CD14-positive monocyte (primary cell): ENCODE results near the gene BRICD5. TPM values are rescaled to one million over a fixed set of nuclear protein-coding genes. Genes with fewer than 3 reads are reported as not detected.
A peak's percentile ranks its signal among the peaks of the same experiment; 100 is the strongest.

Experiments used
- DNase-seq, 3 donors: peaks; one replicate each; pipeline ENCODE4 v3.0.0-alpha.2; 2011 to 2022
- H2AFZ ChIP-seq: 2 replicates; pipeline ENCODE4 v1.6.0; 2012; ENCODE audit warnings: mild to moderate bottlenecking, low read depth, low read length, inconsistent platforms; ENCODE audit not compliant: insufficient read depth, poor library complexity, severe bottlenecking
- H3K27ac ChIP-seq, 2 donors: 1 replicate in 1 of 2; 2 replicates in 1 of 2; pipeline ENCODE4 v1.5.1; 2012 to 2013; ENCODE audit warnings: low read length in 2 of 2, control low read depth in 1 of 2, inconsistent platforms in 1 of 2, low read depth in 1 of 2, mild to moderate bottlenecking in 1 of 2
- H3K27me3 ChIP-seq, 2 donors: one replicate each; pipeline versions ENCODE4 v1.6.0 to v1.6.1; 2011 to 2013; ENCODE audit warnings: low read length in 2 of 2; ENCODE audit not compliant: control insufficient read depth in 2 of 2, insufficient read depth in 2 of 2
- H3K36me3 ChIP-seq, 2 donors: replicated peaks in 1 of 2; 1 replicate in 1 of 2; 2 replicates in 1 of 2; pipeline versions ENCODE4 v1.5.1 to v1.6.1; 2012 to 2013; ENCODE audit warnings: low read length in 2 of 2, control low read depth in 1 of 2, inconsistent platforms in 1 of 2, mild to moderate bottlenecking in 1 of 2; ENCODE audit not compliant: insufficient read depth in 2 of 2, control insufficient read depth in 1 of 2
- H3K4me1 ChIP-seq, 2 donors: 1 replicate in 1 of 2; 2 replicates in 1 of 2; pipeline versions ENCODE4 v1.5.1 to v1.6.1; 2012 to 2013; ENCODE audit warnings: low read length in 2 of 2, control low read depth in 1 of 2, inconsistent platforms in 1 of 2, mild to moderate bottlenecking in 1 of 2, moderate library complexity in 1 of 2; ENCODE audit not compliant: insufficient read depth in 2 of 2, control insufficient read depth in 1 of 2
- H3K4me2 ChIP-seq: replicated peaks from 2 replicates; pipeline ENCODE3; 2012; ENCODE audit warnings: low read length, moderate library complexity, mild to moderate bottlenecking; ENCODE audit not compliant: poor library complexity, severe bottlenecking; ENCODE audit errors: extremely low read depth
- H3K4me3 ChIP-seq, 3 experiments: fragments of 200-600 bp in 1 of 3; sonication (generic) in 1 of 3; replicated peaks in 1 of 3; 1 replicate in 2 of 3; 2 replicates in 1 of 3; pipeline ENCODE4 v1.5.1; 2011 to 2013; ENCODE audit warnings: low read length in 3 of 3, mild to moderate bottlenecking in 3 of 3, control low read depth in 2 of 3, low read depth in 2 of 3, inconsistent platforms in 1 of 3, moderate library complexity in 1 of 3
- H3K79me2 ChIP-seq: 2 replicates; pipeline ENCODE4 v1.6.0; 2012; ENCODE audit warnings: mild to moderate bottlenecking, control low read depth, inconsistent platforms, low read length, moderate library complexity; ENCODE audit not compliant: insufficient read depth
- H3K9ac ChIP-seq: 2 replicates; pipeline ENCODE4 v1.6.0; 2017; ENCODE audit warnings: low read length, mild to moderate bottlenecking; ENCODE audit not compliant: insufficient read depth, poor library complexity, severe bottlenecking
- H3K9me3 ChIP-seq, 2 donors: replicated peaks in 1 of 2; 1 replicate in 1 of 2; 2 replicates in 1 of 2; pipeline versions ENCODE4 v1.5.1 to v1.6.1; 2012 to 2013; ENCODE audit warnings: low read length in 2 of 2, control low read depth in 1 of 2; ENCODE audit not compliant: control insufficient read depth in 1 of 2, insufficient read depth in 1 of 2
- H4K20me1 ChIP-seq: 2 replicates; pipeline ENCODE4 v1.6.0; 2012; ENCODE audit warnings: mild to moderate bottlenecking, low read length, control low read depth, moderate library complexity; ENCODE audit not compliant: insufficient read depth
- H3K27ac Mint-ChIP-seq, 7 donors: one replicate each; pipeline ENCODE4 v1.8.0; 2020; ENCODE audit warnings: mild to moderate bottlenecking in 7 of 7, mixed read lengths in 7 of 7, moderate library complexity in 6 of 7, inconsistent platforms in 2 of 7
- H3K27me3 Mint-ChIP-seq, 3 donors: one replicate each; pipeline ENCODE4 v1.8.0; 2021 to 2022; ENCODE audit warnings: low read depth in 3 of 3, mild to moderate bottlenecking in 3 of 3, mixed read lengths in 3 of 3, moderate library complexity in 3 of 3, inconsistent platforms in 1 of 3
- H3K36me3 Mint-ChIP-seq, 2 donors: one replicate each; pipeline ENCODE4 v1.8.0; 2020; ENCODE audit warnings: mixed read lengths in 2 of 2, inconsistent platforms in 1 of 2, mild to moderate bottlenecking in 1 of 2
- H3K4me1 Mint-ChIP-seq: one replicate; pipeline ENCODE4 v1.8.0; 2020; ENCODE audit warnings: mild to moderate bottlenecking, mixed read lengths
- H3K4me3 Mint-ChIP-seq, 2 donors: one replicate each; pipeline ENCODE4 v1.8.0; 2020; ENCODE audit warnings: mild to moderate bottlenecking in 2 of 2, mixed read lengths in 2 of 2, moderate library complexity in 1 of 2
- H3K9me3 Mint-ChIP-seq, 7 donors: one replicate each; pipeline ENCODE4 v1.8.0; 2020 to 2022; ENCODE audit warnings: mixed read lengths in 7 of 7, mild to moderate bottlenecking in 6 of 7, moderate library complexity in 6 of 7, inconsistent platforms in 2 of 7
- WGBS: methylation state at CpG from one replicate; pipeline ENCODE4 v1.1.5; 2013; ENCODE audit warnings: missing lambda C conversion rate; ENCODE audit not compliant: insufficient coverage; 5-methylcytosine and 5-hydroxymethylcytosine counted together
- intact Hi-C, 2 donors: fragments of 100-400 bp; cut with micrococcal nuclease; formaldehyde crosslinking; loops; one replicate each; pipeline versions ENCODE4 v1.15.0 to v1.15.1; 2023
- polyA plus RNA-seq, 3 donors: library from polyadenylated mRNA; depleted of rRNA in 1 of 3; unstranded in 2 of 3; stranded (reverse) in 1 of 3; fragments of 300-500 nt in 2 of 3; fragments of >200 nt in 1 of 3; fragmentation: Illumina TruSeq in 2 of 3; gene quantifications; 1 replicate in 2 of 3; 2 replicates in 1 of 3; pipeline ENCODE4 v1.2.3, GENCODE V29; 2012 to 2021
- TF ChIP-seq, protein P1 (sequence below): fragments of 200-600 bp; IDR thresholded peaks from one replicate; pipeline ENCODE4 v1.8.0; 2022; ENCODE audit warnings: antibody characterized with exemption, mild to moderate bottlenecking

The BRICD5 gene
- polyA plus RNA-seq, 3 donors, result 8.8 TPM; not detected in 2

GRCh38 chr16:2167068-2167638 lies 43.5 kb downstream of the BRICD5 start:
- Histone ChIP-seq H2AFZ (no peak overlapping the region), H4K20me1 (peaks cover 33% of the 10 kb centered on the region), H3K27me3 (no peaks in the 10 kb centered on the region), H3K9ac (no peak overlapping the region), H3K4me3 (no peak overlapping the region), H3K9me3 (peaks cover 0 to 7% of the 10 kb centered on the region in 2 donors), H3K27ac (no peak overlapping the region), H3K4me1 (no peaks in the 10 kb centered on the region), H3K4me2 (no peak overlapping the region), H3K36me3 (peaks cover 61 to 73% of the 10 kb centered on the region in 2 donors), H3K79me2 (peaks cover 27% of the 10 kb centered on the region)
- H3K36me3 Mint-ChIP-seq, result peaks cover 19 to 65% of the 10 kb centered on the region in 2 donors
- whole genome bisulfite sequencing, result 96% methylated on average over 18 of the region's 18 CpGs
- peak overlapping the region in 2 of 7 donors; percentile 37 to 58 for H3K27ac Mint-ChIP-seq
- intact Hi-C loops, result no loop called here
- no peak for DNase-seq
- H3K27me3 Mint-ChIP-seq, result peaks cover 0 to 3% (median 0%) of the 10 kb centered on the region in 3 donors
- H3K4me1 Mint-ChIP-seq, result no peaks in the 10 kb centered on the region
- TF ChIP-seq, protein P1, sequence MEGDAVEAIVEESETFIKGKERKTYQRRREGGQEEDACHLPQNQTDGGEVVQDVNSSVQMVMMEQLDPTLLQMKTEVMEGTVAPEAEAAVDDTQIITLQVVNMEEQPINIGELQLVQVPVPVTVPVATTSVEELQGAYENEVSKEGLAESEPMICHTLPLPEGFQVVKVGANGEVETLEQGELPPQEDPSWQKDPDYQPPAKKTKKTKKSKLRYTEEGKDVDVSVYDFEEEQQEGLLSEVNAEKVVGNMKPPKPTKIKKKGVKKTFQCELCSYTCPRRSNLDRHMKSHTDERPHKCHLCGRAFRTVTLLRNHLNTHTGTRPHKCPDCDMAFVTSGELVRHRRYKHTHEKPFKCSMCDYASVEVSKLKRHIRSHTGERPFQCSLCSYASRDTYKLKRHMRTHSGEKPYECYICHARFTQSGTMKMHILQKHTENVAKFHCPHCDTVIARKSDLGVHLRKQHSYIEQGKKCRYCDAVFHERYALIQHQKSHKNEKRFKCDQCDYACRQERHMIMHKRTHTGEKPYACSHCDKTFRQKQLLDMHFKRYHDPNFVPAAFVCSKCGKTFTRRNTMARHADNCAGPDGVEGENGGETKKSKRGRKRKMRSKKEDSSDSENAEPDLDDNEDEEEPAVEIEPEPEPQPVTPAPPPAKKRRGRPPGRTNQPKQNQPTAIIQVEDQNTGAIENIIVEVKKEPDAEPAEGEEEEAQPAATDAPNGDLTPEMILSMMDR, result no peak
- H3K9me3 Mint-ChIP-seq, result peaks cover 0 to 11% (median 4%) of the 10 kb centered on the region in 7 donors
- no peak overlapping the region for H3K4me3 Mint-ChIP-seq

DNA sequence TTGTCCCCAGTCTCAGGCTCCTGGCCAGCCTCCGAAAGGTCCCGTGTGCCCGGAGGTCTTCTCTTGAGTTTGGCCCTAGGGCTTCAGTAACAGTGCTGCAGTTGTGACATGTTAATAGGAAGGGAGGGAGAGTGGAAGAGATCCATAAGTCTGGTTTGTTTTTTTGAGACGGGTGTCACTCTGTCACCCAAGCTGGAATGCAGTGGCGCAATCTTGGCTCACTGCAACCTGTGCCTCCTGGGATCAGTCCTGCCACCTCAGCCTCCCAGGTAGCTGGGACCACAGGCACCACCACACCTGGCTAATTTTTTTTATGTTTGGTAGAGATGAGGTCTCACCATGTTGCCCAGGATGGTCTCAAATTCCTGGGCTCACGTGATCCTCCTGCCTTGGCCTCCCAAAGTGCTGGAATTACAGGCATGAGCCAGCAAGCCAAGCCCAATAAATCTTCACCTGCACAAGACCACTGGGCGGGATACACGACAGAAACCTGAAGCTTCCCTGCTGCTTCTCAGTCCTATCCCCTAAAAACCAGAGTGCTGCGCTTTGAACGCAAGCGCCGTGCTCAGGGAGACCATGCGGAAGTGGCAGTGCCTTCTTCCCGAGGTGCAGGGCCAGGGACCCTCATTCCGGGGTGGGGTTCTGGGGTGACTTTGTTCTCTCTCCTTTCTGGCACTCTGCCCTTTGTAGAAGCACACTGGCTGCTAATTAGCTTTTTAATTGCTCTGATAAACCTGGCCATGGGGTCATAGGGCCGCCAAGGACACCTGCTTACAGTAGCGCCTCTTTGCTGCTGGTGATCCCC lies 44.2 kb downstream of the BRICD5 start:
- H3K36me3 Mint-ChIP-seq, result peaks cover 15 to 59% of the 10 kb centered on the region in 2 donors
- Histone ChIP-seq H3K9me3 (peaks cover 0 to 7% of the 10 kb centered on the region in 2 donors), H3K9ac (no peak overlapping the region), H3K79me2 (peaks cover 34% of the 10 kb centered on the region), H3K4me3 (no peak overlapping the region), H3K36me3 (peaks cover 57 to 66% of the 10 kb centered on the region in 2 donors), H3K27me3 (no peaks in the 10 kb centered on the region), H2AFZ (no peak overlapping the region), H3K4me1 (no peaks in the 10 kb centered on the region), H4K20me1 (peaks cover 40% of the 10 kb centered on the region), H3K4me2 (no peak overlapping the region), H3K27ac (no peak overlapping the region)
- TF ChIP-seq, protein P1, result no peak
- no peak for DNase-seq
- no peaks in the 10 kb centered on the region for H3K4me1 Mint-ChIP-seq
- H3K4me3 Mint-ChIP-seq, result no peak overlapping the region
- WGBS, result 98% methylated on average over 9 of the region's 17 CpGs
- H3K27ac Mint-ChIP-seq, result peak overlapping the region in 4 of 7 donors; percentile 19 to 65 (median 58)
- H3K9me3 Mint-ChIP-seq, result peaks cover 0 to 14% (median 4%) of the 10 kb centered on the region in 7 donors
- intact Hi-C loops, result no loop called here
- peaks cover 0 to 3% (median 0%) of the 10 kb centered on the region in 3 donors for H3K27me3 Mint-ChIP-seq
